ENCODE measurements around the gene CYGB.
A peak's percentile ranks its signal among the peaks of the same experiment; 100 is the strongest.
"Not testable (repeated sequence)": the region's sequence is repeated elsewhere in the genome, so short reads cannot be mapped to it uniquely, and the experiment has no call there.

CYGB gene

GRCh38 chr17:76527430-76528111 is 9.9 kb downstream of the CYGB start:
- TF ChIP-seq FOXP2 (optimal IDR thresholded peaks at IDR 0.05; ENCODE audit: control extremely low read depth, extremely low read length, insufficient read depth) (no peak), EZH2 (IDR thresholded peaks at IDR 0.05) (no peak), POLR2AphosphoS5 (IDR thresholded peaks at IDR 0.05; ENCODE audit: borderline replicate concordance, low read depth, low read length) (no peak)
- Histone ChIP-seq H3K9me3 (ENCODE audit: low read depth, low read length) (no peaks in the 10 kb centered on the region), H3K27ac (no peak overlapping the region), H3K4me3 (no peak overlapping the region), H3K9ac (ENCODE audit: insufficient read length) (no peak overlapping the region), H3K36me3 (ENCODE audit: insufficient read depth, low read length) (no peaks in the 10 kb centered on the region)
- no peak for DNase-seq (ENCODE audit: low read depth, low spot score)

DNA sequence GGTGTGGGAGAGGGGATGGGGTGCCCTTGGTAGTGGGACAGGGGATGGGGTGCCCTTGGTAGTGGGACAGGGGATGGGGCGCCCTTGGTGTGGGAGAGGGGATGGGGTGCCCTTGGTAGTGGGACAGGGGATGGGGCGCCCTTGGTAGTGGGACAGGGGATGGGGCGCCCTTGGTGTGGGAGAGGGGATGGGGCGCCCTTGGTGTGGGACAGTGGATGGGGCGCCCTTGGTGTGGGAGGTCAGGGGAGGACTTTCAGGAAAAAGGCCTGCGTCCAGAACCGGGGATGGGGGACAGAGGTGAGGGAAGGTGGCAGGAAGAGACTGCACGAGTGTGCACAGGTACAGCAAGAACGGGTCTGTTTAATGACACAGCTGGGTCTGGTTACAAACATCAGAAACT is 10.5 kb downstream of the CYGB start:
- not testable (repeated sequence) for H3K4me3 ChIP-seq; H3K27ac ChIP-seq; H3K36me3 ChIP-seq (ENCODE audit: insufficient read depth, low read length); H3K9me3 ChIP-seq (ENCODE audit: low read depth, low read length); H3K9ac ChIP-seq (ENCODE audit: insufficient read length); DNase-seq (ENCODE audit: low read depth, low spot score)

DNA sequence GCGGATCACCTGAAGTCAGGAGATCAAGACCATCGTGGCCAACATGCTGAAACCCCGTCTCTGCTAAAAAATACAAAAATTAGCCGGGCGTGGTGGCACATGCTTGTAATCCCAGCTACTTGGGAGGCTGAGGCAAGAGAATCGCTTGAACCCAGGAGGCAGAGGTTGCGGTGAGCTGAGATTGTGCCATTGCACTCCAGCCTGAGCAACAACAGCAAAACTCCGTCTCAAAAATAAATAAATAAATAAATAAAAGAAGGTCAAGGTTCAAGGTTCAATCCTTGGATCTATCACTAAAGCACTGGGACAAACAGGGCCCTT is 12.0 kb downstream of the CYGB start:
- not testable (repeated sequence) for DNase-seq (ENCODE audit: low read depth, low spot score); H3K4me3 ChIP-seq; H3K36me3 ChIP-seq (ENCODE audit: insufficient read depth, low read length); H3K9me3 ChIP-seq (ENCODE audit: low read depth, low read length); H3K27ac ChIP-seq; H3K9ac ChIP-seq (ENCODE audit: insufficient read length)

DNA sequence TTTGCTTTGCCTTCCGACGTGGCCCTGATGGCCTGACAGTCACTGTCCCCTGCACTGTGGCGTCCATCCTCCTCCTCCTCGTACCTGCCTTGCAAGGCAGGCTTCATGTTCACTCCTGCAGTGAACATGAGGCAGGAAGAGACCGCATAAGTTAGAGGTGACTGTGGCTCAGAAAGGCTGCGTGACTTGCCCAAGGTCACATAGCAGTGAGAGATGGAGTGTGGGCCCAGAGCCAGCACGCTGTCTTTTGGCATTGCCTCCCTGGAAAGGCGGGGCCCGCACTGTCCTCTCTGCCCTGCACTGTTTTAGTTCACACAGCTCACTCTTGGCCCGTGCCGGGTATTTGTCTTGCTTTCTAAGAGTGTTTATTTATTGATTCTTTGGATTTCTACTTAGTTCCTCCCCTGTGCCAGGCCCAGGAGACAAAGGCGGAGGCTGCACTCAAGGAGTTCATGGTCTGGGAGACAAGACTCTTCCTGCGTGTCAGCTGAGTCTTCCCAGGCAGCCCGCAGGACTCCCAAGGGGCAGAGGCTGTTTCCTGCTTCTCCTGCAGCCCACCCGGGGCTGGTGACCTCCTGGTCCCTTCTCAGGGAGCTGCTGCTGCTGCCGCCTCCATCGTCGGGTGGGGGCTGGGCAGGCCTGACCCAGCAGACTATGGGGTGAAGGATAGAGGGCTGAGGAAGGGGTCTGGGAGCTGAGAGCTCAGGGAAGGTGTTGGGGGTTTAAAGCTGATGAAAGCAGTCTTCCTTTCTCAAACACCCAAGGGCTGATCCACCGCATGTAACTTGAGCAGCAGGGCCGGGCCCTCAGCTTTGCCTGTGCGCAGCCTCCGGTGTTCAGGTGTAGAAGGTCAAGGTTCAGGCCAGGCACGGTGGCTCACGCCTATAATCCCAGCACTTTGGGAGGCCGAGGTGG is 12.7 kb downstream of the CYGB start:
- H3K4me3 ChIP-seq: no peak overlapping the region
- H3K9me3 ChIP-seq (ENCODE audit: low read depth, low read length): no peaks in the 10 kb centered on the region
- no peak for DNase-seq (ENCODE audit: low read depth, low spot score)
- no peaks in the 10 kb centered on the region for H3K36me3 ChIP-seq (ENCODE audit: insufficient read depth, low read length)
- TF ChIP-seq FOXP2 (optimal IDR thresholded peaks at IDR 0.05; ENCODE audit: control extremely low read depth, extremely low read length, insufficient read depth): no peak
- no peak overlapping the region for H3K27ac ChIP-seq
- H3K9ac ChIP-seq (ENCODE audit: insufficient read length): no peak overlapping the region

GRCh38 chr17:76523084-76524037 is 14.1 kb downstream of the CYGB start:
- Histone ChIP-seq H3K36me3 (ENCODE audit: insufficient read depth, low read length) (no peaks in the 10 kb centered on the region), H3K27ac (no peak overlapping the region), H3K4me3 (peak overlapping the region; percentile 40; the same call in 1 of the 2 replicates), H3K9me3 (ENCODE audit: low read depth, low read length) (no peaks in the 10 kb centered on the region), H3K9ac (ENCODE audit: insufficient read length) (no peak overlapping the region)
- no peak for DNase-seq (ENCODE audit: low read depth, low spot score)
- TF ChIP-seq FOXP2 (optimal IDR thresholded peaks at IDR 0.05; ENCODE audit: control extremely low read depth, extremely low read length, insufficient read depth): no peak
- no peak for TF ChIP-seq EZH2 (IDR thresholded peaks at IDR 0.05)
- no peak for TF ChIP-seq POLR2AphosphoS5 (IDR thresholded peaks at IDR 0.05; ENCODE audit: borderline replicate concordance, low read depth, low read length)

- not testable (repeated sequence) for DNase-seq (ENCODE audit: low read depth, low spot score); H3K9ac ChIP-seq (ENCODE audit: insufficient read length); H3K36me3 ChIP-seq (ENCODE audit: insufficient read depth, low read length); H3K4me3 ChIP-seq; H3K27ac ChIP-seq; H3K9me3 ChIP-seq (ENCODE audit: low read depth, low read length)
Observed at GRCh38 chr17:76521683-76522082, 15.8 kb downstream of the CYGB start.

DNA sequence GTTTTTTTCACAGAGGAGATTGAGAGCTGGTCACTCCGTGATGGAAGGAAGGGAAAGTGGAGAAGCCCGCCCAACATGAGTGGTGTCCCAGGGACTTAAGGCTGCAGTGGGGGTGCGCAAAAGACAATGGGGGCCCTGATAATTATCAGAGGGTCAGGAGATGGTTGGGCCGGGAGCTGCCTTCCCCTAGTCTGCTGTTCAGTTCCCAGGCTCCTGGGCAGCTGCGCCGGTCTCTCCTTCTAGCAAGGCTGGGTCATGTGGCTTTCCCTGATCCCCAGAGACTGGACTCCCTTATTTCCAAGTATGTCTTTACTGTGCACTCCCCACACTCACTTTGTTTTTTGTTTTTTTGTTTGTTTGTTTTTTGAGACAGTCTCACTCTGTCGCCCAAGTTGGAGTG is 16.2 kb downstream of the CYGB start:
- no peak for DNase-seq (ENCODE audit: low read depth, low spot score)
- no peak overlapping the region for H3K27ac ChIP-seq
- H3K9me3 ChIP-seq (ENCODE audit: low read depth, low read length): no peaks in the 10 kb centered on the region
- no peak overlapping the region for H3K4me3 ChIP-seq
- no peaks in the 10 kb centered on the region for H3K36me3 ChIP-seq (ENCODE audit: insufficient read depth, low read length)
- no peak overlapping the region for H3K9ac ChIP-seq (ENCODE audit: insufficient read length)
- TF ChIP-seq EZH2 (IDR thresholded peaks at IDR 0.05): no peak
- no peak for TF ChIP-seq POLR2AphosphoS5 (IDR thresholded peaks at IDR 0.05; ENCODE audit: borderline replicate concordance, low read depth, low read length)
- no peak for TF ChIP-seq FOXP2 (optimal IDR thresholded peaks at IDR 0.05; ENCODE audit: control extremely low read depth, extremely low read length, insufficient read depth)

- H3K27ac ChIP-seq: no peak overlapping the region
- TF ChIP-seq EZH2 (IDR thresholded peaks at IDR 0.05) (no peak), POLR2AphosphoS5 (IDR thresholded peaks at IDR 0.05; ENCODE audit: borderline replicate concordance, low read depth, low read length) (no peak), FOXP2 (optimal IDR thresholded peaks at IDR 0.05; ENCODE audit: control extremely low read depth, extremely low read length, insufficient read depth) (no peak)
- H3K9me3 ChIP-seq (ENCODE audit: low read depth, low read length): no peaks in the 10 kb centered on the region
- H3K9ac ChIP-seq (ENCODE audit: insufficient read length): no peak overlapping the region
- no peak for DNase-seq (ENCODE audit: low read depth, low spot score)
- H3K36me3 ChIP-seq (ENCODE audit: insufficient read depth, low read length): no peaks in the 10 kb centered on the region
- no peak overlapping the region for H3K4me3 ChIP-seq
Observed at GRCh38 chr17:76519048-76519966, 18.2 kb downstream of the CYGB start.
